ENCODE data around the gene IL7R. TPM values are rescaled to one million over a fixed set of nuclear protein-coding genes. Genes with fewer than 3 reads are reported as not detected.

IL7R gene, protein sequence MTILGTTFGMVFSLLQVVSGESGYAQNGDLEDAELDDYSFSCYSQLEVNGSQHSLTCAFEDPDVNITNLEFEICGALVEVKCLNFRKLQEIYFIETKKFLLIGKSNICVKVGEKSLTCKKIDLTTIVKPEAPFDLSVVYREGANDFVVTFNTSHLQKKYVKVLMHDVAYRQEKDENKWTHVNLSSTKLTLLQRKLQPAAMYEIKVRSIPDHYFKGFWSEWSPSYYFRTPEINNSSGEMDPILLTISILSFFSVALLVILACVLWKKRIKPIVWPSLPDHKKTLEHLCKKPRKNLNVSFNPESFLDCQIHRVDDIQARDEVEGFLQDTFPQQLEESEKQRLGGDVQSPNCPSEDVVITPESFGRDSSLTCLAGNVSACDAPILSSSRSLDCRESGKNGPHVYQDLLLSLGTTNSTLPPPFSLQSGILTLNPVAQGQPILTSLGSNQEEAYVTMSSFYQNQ
- total RNA-seq = 0.26 and 0.47 TPM in 2 replicates

DNA sequence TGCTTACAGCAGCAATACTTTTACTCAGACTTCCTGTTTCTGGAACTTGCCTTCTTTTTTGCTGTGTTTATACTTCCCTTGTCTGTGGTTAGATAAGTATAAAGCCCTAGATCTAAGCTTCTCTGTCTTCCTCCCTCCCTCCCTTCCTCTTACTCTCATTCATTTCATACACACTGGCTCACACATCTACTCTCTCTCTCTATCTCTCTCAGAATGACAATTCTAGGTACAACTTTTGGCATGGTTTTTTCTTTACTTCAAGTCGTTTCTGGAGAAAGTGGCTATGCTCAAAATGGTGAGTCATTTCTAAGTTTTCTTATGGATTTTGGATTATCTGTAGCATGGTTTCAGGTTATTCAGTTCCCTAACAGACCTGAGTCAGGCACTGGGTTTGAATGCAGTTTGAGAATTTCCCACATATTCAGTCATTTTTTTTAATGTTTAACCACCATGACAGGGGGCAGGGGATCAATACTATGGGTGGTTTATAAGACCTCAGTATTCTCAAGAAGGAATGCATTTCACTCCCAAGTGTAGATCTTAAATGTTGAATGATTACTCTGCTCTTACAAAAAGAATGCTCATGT, at the start of gene IL7R:
Gene IL7R, plus strand, starts transcription at position 127 of the 587 bp plus-strand sequence. Its CDS starts 87 bp downstream, at position 214.

Other genes starting within 250 kb of the IL7R start
- gene SPEF2, start 239.0 kb upstream of the IL7R start, total RNA-seq = 1.5 and 1.8 TPM in 2 replicates
- gene CAPSL, start 81.7 kb downstream of the IL7R start, total RNA-seq = not detected in 2 replicates
- gene UGT3A1, start 134.5 kb downstream of the IL7R start, total RNA-seq = not detected in 2 replicates
- gene UGT3A2, start 210.0 kb downstream of the IL7R start, total RNA-seq = not detected in 2 replicates